ENCODE measurements around the gene MBP. TPM values are rescaled to one million over a fixed set of nuclear protein-coding genes. Genes with fewer than 3 reads are reported as not detected.

Gene MBP
- total RNA-seq, 1 experiment from 2014 or later, result 31.6 TPM

DNA sequence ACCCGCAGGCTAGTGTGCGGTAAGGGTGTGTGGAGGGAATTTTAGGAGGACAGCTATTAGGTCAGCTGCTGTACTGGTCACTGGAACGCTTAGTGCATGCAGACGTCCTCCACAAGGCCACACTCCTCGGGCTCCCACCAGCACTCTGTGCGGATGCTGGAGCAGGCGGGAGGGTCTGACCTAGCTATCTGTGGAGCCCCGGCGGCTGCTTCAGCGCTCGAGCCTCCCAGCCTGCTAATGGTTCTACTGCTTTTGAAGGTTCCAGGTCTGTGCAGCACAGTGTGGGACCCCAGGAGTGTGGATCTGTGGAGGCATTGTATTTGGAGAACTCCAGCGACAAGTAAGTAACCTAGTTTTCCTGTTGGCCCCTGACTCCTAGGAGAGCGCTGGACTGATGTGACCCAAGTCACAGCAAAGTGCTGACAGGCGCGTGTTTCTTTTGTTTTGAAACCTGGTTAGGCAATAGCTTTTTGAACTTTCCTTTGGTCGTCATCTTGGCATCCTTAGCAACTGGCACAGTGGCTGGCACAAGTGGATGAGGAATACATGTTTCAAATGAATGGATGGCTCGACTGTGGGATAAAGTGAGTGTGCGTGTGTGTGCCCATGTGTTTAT, 196.8 kb downstream of the MBP start:
- BruUV-seq (replicated peaks), result no TSS peak
- intact Hi-C loops (cut with micrococcal nuclease), result no loop called here
- CTCF ChIA-PET, result interaction anchor here (1.1 to 1.8 kb wide), 2 partner anchors 12 to 133 kb away, joined by 3 to 5 read pairs; no protein-coding TSS in a partner anchor
- H3K36me3 Mint-ChIP-seq (ENCODE audit: insufficient read depth, unreplicated experiment), result peaks cover 50% of the 10 kb centered on the region
- no peak overlapping the region for H3K4me3 Mint-ChIP-seq (ENCODE audit: unreplicated experiment)
- POLR2A ChIA-PET, result interaction anchor here (0.5 kb wide), 1 partner anchor 10 kb away, joined by 3 read pairs; no protein-coding TSS in a partner anchor
- DNase-seq (ENCODE audit: unreplicated experiment), result no peak
- no peaks in the 10 kb centered on the region for H3K9me3 Mint-ChIP-seq (ENCODE audit: unreplicated experiment)
- H3K27ac Mint-ChIP-seq (ENCODE audit: low read depth, unreplicated experiment), result no peak overlapping the region
- no peaks in the 10 kb centered on the region for H3K27me3 Mint-ChIP-seq (ENCODE audit: insufficient read depth, unreplicated experiment)
- TF ChIP-seq, protein P1, sequence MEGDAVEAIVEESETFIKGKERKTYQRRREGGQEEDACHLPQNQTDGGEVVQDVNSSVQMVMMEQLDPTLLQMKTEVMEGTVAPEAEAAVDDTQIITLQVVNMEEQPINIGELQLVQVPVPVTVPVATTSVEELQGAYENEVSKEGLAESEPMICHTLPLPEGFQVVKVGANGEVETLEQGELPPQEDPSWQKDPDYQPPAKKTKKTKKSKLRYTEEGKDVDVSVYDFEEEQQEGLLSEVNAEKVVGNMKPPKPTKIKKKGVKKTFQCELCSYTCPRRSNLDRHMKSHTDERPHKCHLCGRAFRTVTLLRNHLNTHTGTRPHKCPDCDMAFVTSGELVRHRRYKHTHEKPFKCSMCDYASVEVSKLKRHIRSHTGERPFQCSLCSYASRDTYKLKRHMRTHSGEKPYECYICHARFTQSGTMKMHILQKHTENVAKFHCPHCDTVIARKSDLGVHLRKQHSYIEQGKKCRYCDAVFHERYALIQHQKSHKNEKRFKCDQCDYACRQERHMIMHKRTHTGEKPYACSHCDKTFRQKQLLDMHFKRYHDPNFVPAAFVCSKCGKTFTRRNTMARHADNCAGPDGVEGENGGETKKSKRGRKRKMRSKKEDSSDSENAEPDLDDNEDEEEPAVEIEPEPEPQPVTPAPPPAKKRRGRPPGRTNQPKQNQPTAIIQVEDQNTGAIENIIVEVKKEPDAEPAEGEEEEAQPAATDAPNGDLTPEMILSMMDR (IDR thresholded peaks at IDR 0.05; ENCODE audit: unreplicated experiment), result no peak
- no peaks in the 10 kb centered on the region for H3K4me1 Mint-ChIP-seq (ENCODE audit: insufficient read depth, unreplicated experiment)

DNA sequence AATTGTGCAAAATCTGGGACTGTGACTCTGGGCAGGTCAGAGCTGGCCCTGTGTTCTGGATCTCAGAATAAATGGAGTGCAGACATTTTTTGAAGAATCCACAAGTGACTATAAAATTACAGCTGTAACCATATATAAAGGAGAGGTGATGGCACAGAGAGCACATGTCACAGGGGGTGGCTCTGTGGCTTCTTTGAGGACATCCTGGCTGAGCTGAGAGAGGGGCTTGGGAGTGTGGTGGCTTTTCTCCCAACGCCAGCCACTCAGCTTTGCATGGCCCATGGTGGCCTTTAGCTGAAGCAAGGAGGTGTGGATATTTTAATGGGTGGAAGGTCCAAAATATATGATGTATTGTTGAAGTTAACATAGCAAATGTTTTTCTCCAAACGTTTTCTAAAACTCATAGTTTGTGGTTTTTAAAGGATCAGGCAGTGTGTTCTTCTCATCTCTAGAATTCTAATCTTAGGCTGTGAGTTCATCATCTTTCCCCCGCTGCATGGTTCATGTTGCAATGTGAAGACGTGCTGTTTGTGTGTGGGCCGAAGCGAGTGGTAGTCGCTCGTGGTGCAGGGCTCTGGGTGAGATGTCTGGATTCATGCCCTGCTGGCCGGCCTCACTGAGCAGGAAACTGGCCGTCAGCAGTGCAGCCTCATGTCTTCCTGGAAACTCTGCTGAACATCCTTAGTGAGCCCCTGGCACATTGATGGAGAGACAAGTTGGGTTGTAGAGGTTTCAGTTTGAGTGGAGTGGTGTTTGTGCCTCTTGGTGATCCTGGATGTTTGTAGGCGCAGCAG, 200.4 kb downstream of the MBP start:
- no peaks in the 10 kb centered on the region for H3K27me3 Mint-ChIP-seq (ENCODE audit: insufficient read depth, unreplicated experiment)
- POLR2A ChIA-PET, result no interaction called here
- no peak overlapping the region for H3K27ac Mint-ChIP-seq (ENCODE audit: low read depth, unreplicated experiment)
- H3K4me1 Mint-ChIP-seq (ENCODE audit: insufficient read depth, unreplicated experiment), result no peaks in the 10 kb centered on the region
- peaks cover 58% of the 10 kb centered on the region for H3K36me3 Mint-ChIP-seq (ENCODE audit: insufficient read depth, unreplicated experiment)
- DNase-seq (ENCODE audit: unreplicated experiment), result no peak
- no TSS peak for BruUV-seq (replicated peaks)
- intact Hi-C loops (cut with micrococcal nuclease), result no loop called here
- no peak overlapping the region for H3K4me3 Mint-ChIP-seq (ENCODE audit: unreplicated experiment)
- CTCF ChIA-PET, result interaction anchor here (0.6 to 2.4 kb wide), 4 partner anchors 41 to 279 kb away, joined by 4 to 13 read pairs (median 9); no protein-coding TSS in a partner anchor
- H3K9me3 Mint-ChIP-seq (ENCODE audit: unreplicated experiment), result no peaks in the 10 kb centered on the region
- TF ChIP-seq, protein P1 (IDR thresholded peaks at IDR 0.05; ENCODE audit: unreplicated experiment), result no peak

DNA sequence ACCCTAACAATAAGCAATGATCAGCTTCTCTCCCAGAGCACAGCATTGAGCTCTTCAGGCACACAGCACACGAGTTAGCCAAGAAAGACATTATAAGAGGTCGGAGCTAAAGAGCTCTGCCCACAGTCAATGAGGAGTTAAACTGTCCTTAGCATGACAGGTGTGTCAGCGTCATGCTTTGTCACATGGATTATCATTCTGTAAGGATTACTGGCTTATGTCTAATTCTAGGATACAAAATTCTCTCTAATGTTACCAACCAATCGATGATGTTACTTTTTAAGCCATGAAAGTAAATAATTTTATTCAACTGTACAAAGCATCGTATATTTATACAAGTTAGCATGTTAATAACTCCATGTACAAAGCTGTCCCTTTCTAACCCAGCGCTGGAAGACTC, 201.4 kb downstream of the MBP start:
- CTCF ChIA-PET, result interaction anchor here (0.6 to 2.4 kb wide), 4 partner anchors 40 to 281 kb away, joined by 4 to 13 read pairs (median 9); no protein-coding TSS in a partner anchor
- Mint-ChIP-seq H3K4me1 (ENCODE audit: insufficient read depth, unreplicated experiment) (no peaks in the 10 kb centered on the region), H3K27me3 (ENCODE audit: insufficient read depth, unreplicated experiment) (no peaks in the 10 kb centered on the region), H3K9me3 (ENCODE audit: unreplicated experiment) (no peaks in the 10 kb centered on the region), H3K4me3 (ENCODE audit: unreplicated experiment) (no peak overlapping the region), H3K36me3 (ENCODE audit: insufficient read depth, unreplicated experiment) (peaks cover 53% of the 10 kb centered on the region), H3K27ac (ENCODE audit: low read depth, unreplicated experiment) (no peak overlapping the region)
- POLR2A ChIA-PET, result no interaction called here
- BruUV-seq (replicated peaks), result no TSS peak
- intact Hi-C loops (cut with micrococcal nuclease), result no loop called here
- DNase-seq (ENCODE audit: unreplicated experiment), result no peak
- TF ChIP-seq, protein P1 (IDR thresholded peaks at IDR 0.05; ENCODE audit: unreplicated experiment), result no peak

Other genes starting within 250 kb of the MBP start
- not detected in 2 replicates for gene GALR1, start 117.1 kb upstream of the MBP start, total RNA-seq (2022)